ENCODE data around the gene DOK1.
A peak's percentile ranks its signal among the peaks of the same experiment; 100 is the strongest.
"Not testable (repeated sequence)": the region's sequence is repeated elsewhere in the genome, so short reads cannot be mapped to it uniquely, and the experiment has no call there.

Gene DOK1

GRCh38 chr2:74556159-74556558 is 1.6 kb downstream of the DOK1 start:
- TF ChIP-seq, protein P1, sequence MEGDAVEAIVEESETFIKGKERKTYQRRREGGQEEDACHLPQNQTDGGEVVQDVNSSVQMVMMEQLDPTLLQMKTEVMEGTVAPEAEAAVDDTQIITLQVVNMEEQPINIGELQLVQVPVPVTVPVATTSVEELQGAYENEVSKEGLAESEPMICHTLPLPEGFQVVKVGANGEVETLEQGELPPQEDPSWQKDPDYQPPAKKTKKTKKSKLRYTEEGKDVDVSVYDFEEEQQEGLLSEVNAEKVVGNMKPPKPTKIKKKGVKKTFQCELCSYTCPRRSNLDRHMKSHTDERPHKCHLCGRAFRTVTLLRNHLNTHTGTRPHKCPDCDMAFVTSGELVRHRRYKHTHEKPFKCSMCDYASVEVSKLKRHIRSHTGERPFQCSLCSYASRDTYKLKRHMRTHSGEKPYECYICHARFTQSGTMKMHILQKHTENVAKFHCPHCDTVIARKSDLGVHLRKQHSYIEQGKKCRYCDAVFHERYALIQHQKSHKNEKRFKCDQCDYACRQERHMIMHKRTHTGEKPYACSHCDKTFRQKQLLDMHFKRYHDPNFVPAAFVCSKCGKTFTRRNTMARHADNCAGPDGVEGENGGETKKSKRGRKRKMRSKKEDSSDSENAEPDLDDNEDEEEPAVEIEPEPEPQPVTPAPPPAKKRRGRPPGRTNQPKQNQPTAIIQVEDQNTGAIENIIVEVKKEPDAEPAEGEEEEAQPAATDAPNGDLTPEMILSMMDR (IDR thresholded peaks at IDR 0.05; ENCODE audit: borderline replicate concordance, insufficient read depth, low read depth, low read length): no peak
- H3K4me3 ChIP-seq (ENCODE audit: low read depth, low read length): peak overlapping the region; percentile 98

- TF ChIP-seq, protein P1 (IDR thresholded peaks at IDR 0.05; ENCODE audit: borderline replicate concordance, insufficient read depth, low read depth, low read length): no peak
- no peak overlapping the region for H3K4me3 ChIP-seq (ENCODE audit: low read depth, low read length)
Observed at GRCh38 chr2:74556831-74557370, 2.4 kb downstream of the DOK1 start.

- TF ChIP-seq, protein P1 (IDR thresholded peaks at IDR 0.05; ENCODE audit: borderline replicate concordance, insufficient read depth, low read depth, low read length): no peak
- no peak overlapping the region for H3K4me3 ChIP-seq (ENCODE audit: low read depth, low read length)
Observed at GRCh38 chr2:74558284-74559230, 4.0 kb downstream of the DOK1 start.

- H3K4me3 ChIP-seq (ENCODE audit: low read depth, low read length): no peak overlapping the region
- TF ChIP-seq, protein P1 (IDR thresholded peaks at IDR 0.05; ENCODE audit: borderline replicate concordance, insufficient read depth, low read depth, low read length): no peak
Observed at GRCh38 chr2:74559912-74560311, 5.4 kb downstream of the DOK1 start.

- no peak overlapping the region for H3K4me3 ChIP-seq (ENCODE audit: low read depth, low read length)
- TF ChIP-seq, protein P1 (IDR thresholded peaks at IDR 0.05; ENCODE audit: borderline replicate concordance, insufficient read depth, low read depth, low read length): no peak
Observed at GRCh38 chr2:74560591-74560990, 6.1 kb downstream of the DOK1 start.

GRCh38 chr2:74561022-74561421 is 6.5 kb downstream of the DOK1 start:
- H3K4me3 ChIP-seq (ENCODE audit: low read depth, low read length): not testable (repeated sequence)

DNA sequence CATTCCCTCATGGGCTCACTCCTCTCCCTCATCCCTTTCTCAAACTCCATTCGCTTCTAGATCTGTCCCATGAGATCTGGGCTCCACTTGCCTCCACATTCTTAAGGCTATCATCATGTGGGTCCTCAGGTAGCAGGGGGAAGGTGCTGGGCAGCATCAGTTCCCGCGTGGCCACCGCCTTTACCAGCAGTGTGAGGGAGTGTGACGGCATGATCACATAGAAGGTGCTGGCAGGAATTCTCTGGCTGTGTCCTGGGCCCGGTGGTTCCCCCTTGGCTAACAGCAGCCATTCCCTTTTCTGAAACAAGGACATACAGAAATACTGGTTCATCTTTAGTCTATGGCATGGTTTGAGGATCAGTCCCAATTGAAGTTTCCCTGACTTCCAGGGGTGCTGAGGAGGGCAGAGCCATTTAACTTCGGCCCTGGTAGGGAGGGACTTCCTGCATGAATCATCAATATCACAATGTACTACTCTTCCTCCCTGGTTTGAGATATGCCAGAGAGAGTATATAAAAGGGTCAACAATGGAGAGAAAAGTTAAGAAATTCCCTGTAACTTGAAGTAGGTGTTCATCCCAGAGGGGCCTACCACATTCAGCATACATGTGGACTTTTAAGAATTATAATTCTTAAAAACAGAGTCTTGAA is 7.7 kb downstream of the DOK1 start:
- TF ChIP-seq, protein P1 (IDR thresholded peaks at IDR 0.05; ENCODE audit: borderline replicate concordance, insufficient read depth, low read depth, low read length): no peak
- H3K4me3 ChIP-seq (ENCODE audit: low read depth, low read length): no peak overlapping the region
